ENCODE data around the gene GMEB1. TPM values are rescaled to one million over a fixed set of nuclear protein-coding genes. Genes with fewer than 3 reads are reported as not detected.

The GMEB1 gene
- total and polyA plus RNA-seq, 2 donors from 2014 or later, result 4.0 to 14.9 TPM

- Histone ChIP-seq H3K27me3 (ENCODE audit: control insufficient read depth, insufficient read depth, low read length) (no peaks in the 10 kb centered on the region), H3K9me3 (ENCODE audit: control insufficient read depth in 2 of 3, insufficient read depth in 1 of 3, low read length in 3 of 3) (no peaks in the 10 kb centered on the region), H3K4me3 (ENCODE audit: low read length in 3 of 3) (peak overlapping the region in 1 of 3 donors; percentile 0), H3K27ac (ENCODE audit: low read depth in 2 of 2, low read length in 2 of 2) (peak overlapping the region in 1 of 2 donors; percentile 32), H3K36me3 (ENCODE audit: control insufficient read depth in 2 of 3, insufficient read depth in 3 of 3, low read length in 3 of 3) (peaks cover 0 to 2% (median 0%) of the 10 kb centered on the region in 3 donors), H3K4me1 (ENCODE audit: control insufficient read depth in 2 of 3, insufficient read depth in 2 of 3, low read depth in 1 of 3, low read length in 3 of 3) (peaks cover 3 to 25% (median 19%) of the 10 kb centered on the region in 3 donors), H3K9ac (ENCODE audit: low read length in 3 of 3) (no peak overlapping the region)
- intact Hi-C loops (cut with DNase I), result no loop called here
- DNase-seq (no peak), FAIRE-seq (no peak)
- no peak for TF ChIP-seq CTCF (IDR thresholded peaks at IDR 0.05; ENCODE audit: borderline replicate concordance, extremely low read depth, insufficient read depth)
These were observed 82.9 kb downstream of the GMEB1 start for GRCh38 chr1:28751315-28752060.

GRCh38 chr1:28755701-28756100 lies 87.1 kb downstream of the GMEB1 start:
- DNase-seq (no peak), FAIRE-seq (no peak)
- no peak for TF ChIP-seq CTCF (IDR thresholded peaks at IDR 0.05; ENCODE audit: borderline replicate concordance, extremely low read depth, insufficient read depth)
- intact Hi-C loops (cut with DNase I), result no loop called here
- H3K27ac ChIP-seq (ENCODE audit: low read depth in 2 of 2, low read length in 2 of 2), result no peak overlapping the region
- H3K9ac ChIP-seq (ENCODE audit: low read length in 3 of 3), result no peak overlapping the region
- H3K4me1 ChIP-seq (ENCODE audit: control insufficient read depth in 2 of 3, insufficient read depth in 2 of 3, low read depth in 1 of 3, low read length in 3 of 3), result peaks cover 0 to 22% (median 19%) of the 10 kb centered on the region in 3 donors
- H3K9me3 ChIP-seq (ENCODE audit: control insufficient read depth in 2 of 3, insufficient read depth in 1 of 3, low read length in 3 of 3), result no peaks in the 10 kb centered on the region
- peaks cover 0 to 5% (median 0%) of the 10 kb centered on the region in 3 donors for H3K36me3 ChIP-seq (ENCODE audit: control insufficient read depth in 2 of 3, insufficient read depth in 3 of 3, low read length in 3 of 3)
- no peaks in the 10 kb centered on the region for H3K27me3 ChIP-seq (ENCODE audit: control insufficient read depth, insufficient read depth, low read length)
- H3K4me3 ChIP-seq (ENCODE audit: low read length in 3 of 3), result no peak overlapping the region

- Histone ChIP-seq H3K27me3 (ENCODE audit: control insufficient read depth, insufficient read depth, low read length) (no peaks in the 10 kb centered on the region), H3K4me3 (ENCODE audit: low read length in 3 of 3) (no peak overlapping the region), H3K9ac (ENCODE audit: low read length in 3 of 3) (peak overlapping the region in 1 of 3 donors; percentile 24), H3K9me3 (ENCODE audit: control insufficient read depth in 2 of 3, insufficient read depth in 1 of 3, low read length in 3 of 3) (no peaks in the 10 kb centered on the region), H3K27ac (ENCODE audit: low read depth in 2 of 2, low read length in 2 of 2) (no peak overlapping the region), H3K4me1 (ENCODE audit: control insufficient read depth in 2 of 3, insufficient read depth in 2 of 3, low read depth in 1 of 3, low read length in 3 of 3) (peaks cover 0 to 16% (median 15%) of the 10 kb centered on the region in 3 donors), H3K36me3 (ENCODE audit: control insufficient read depth in 2 of 3, insufficient read depth in 3 of 3, low read length in 3 of 3) (peaks cover 0 to 5% (median 0%) of the 10 kb centered on the region in 3 donors)
- DNase-seq (peak in 1 of 5 donors; percentile 31), FAIRE-seq (no peak)
- TF ChIP-seq CTCF (IDR thresholded peaks at IDR 0.05; ENCODE audit: borderline replicate concordance, extremely low read depth, insufficient read depth), result peak; percentile 25
- intact Hi-C loops (cut with DNase I), result no loop called here
These were observed 88.3 kb downstream of the GMEB1 start for GRCh38 chr1:28756846-28757245.

Data from kidney (tissue), 14 donors.